Activated T-helper 17 cell treated with anti-CD3 and anti-CD28 coated beads, Interleukin-2, amount 50 U/mL, for 72 hours (primary cell): Measurements from ENCODE around the gene FBXO42. TPM values are rescaled to one million over a fixed set of nuclear protein-coding genes. Genes with fewer than 3 reads are reported as not detected.
"Not testable (repeated sequence)": the region's sequence is repeated elsewhere in the genome, so short reads cannot be mapped to it uniquely, and the experiment has no call there.

ENCODE experiments used
- ATAC-seq: fragments of 150-1000 bp; cut with Tn5 transposase; replicated peaks from 2 replicates; pipeline ENCODE4 v1.10.0; 2021; ENCODE audit warnings: mild to moderate bottlenecking, moderate library complexity
- H3K27ac Mint-ChIP-seq: one replicate; pipeline ENCODE4 v1.8.0; 2022; ENCODE audit warnings: mixed read lengths
- H3K27me3 Mint-ChIP-seq: one replicate; pipeline ENCODE4 v1.8.0; 2022; ENCODE audit warnings: mixed read lengths
- H3K36me3 Mint-ChIP-seq: one replicate; pipeline ENCODE4 v1.8.0; 2022; ENCODE audit warnings: low read depth, mild to moderate bottlenecking, mixed read lengths
- H3K4me1 Mint-ChIP-seq: one replicate; pipeline ENCODE4 v1.8.0; 2022; ENCODE audit warnings: mixed read lengths
- H3K4me3 Mint-ChIP-seq: one replicate; pipeline ENCODE4 v1.8.0; 2022; ENCODE audit warnings: mild to moderate bottlenecking, mixed read lengths
- H3K9me3 Mint-ChIP-seq: one replicate; pipeline ENCODE4 v1.8.0; 2022; ENCODE audit warnings: mixed read lengths
- total RNA-seq, 2 donors: library from RNA; stranded (reverse); gene quantifications; one replicate each; pipeline ENCODE4 v1.2.3, GENCODE V29; 2022

Gene FBXO42
- total RNA-seq, 2 donors from 2014 or later = 19.7 to 27.3 TPM

DNA sequence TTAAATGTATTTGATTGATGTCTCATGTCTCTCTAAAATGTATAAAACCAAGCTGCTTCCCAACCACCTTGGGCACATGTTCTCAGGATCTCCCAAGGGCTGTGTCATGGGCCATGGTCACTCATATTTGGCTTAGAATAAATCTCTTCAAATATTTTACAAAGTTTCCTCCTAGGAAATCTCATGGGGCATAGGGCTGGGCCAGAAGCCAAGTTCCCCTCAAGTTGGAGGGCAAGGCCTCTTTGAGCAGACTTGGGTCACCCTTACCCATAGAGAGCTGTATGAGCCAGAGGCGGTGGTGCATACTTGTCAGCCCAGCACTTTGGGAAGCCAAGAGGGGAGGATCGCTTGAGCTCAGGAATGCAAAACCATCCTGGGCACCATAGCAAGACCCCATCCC, 2.3 kb upstream of the FBXO42 start:
- H3K27ac Mint-ChIP-seq = no peak overlapping the region
- peaks cover 12% of the 10 kb centered on the region for H3K36me3 Mint-ChIP-seq
- no peaks in the 10 kb centered on the region for H3K9me3 Mint-ChIP-seq
- H3K4me3 Mint-ChIP-seq = no peak overlapping the region
- ATAC-seq = no peak
- peaks cover 11% of the 10 kb centered on the region for H3K4me1 Mint-ChIP-seq
- no peaks in the 10 kb centered on the region for H3K27me3 Mint-ChIP-seq

DNA sequence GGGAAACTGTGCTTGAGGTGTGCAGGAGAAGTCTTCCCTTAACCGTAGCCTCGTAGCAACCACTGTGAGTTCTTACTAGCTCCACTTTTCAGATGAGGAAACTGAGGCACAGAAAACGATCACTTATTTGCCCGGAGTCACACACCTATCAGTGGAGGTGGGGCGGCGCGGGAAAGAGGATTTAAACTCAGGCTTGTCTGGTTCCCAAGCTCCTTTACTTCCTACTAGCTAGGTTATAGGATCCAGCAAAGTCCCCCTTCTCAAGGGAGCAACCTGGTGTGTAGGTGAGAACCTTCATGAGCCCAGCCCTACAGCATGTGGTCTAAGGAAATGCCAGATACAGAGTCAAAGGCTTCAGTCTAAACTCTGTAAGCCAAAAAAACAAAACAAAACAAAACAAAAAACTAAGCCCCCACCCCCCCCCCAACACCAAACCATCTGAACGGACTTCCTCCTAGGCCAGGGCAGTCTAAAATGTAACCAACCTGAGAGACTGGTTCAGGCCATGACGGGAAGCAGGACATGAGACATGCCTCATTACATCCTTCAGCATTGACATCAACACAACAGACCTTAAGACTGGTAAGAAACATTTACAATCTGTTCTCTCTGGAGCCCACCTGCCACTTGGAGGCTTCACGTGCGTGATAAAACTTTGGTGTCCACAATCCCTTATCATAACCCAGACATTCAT, 709 bp upstream of the FBXO42 start:
- Mint-ChIP-seq H3K4me1 (peaks cover 11% of the 10 kb centered on the region), H3K4me3 (peak overlapping the region; percentile 94), H3K9me3 (no peaks in the 10 kb centered on the region), H3K36me3 (peaks cover 12% of the 10 kb centered on the region), H3K27me3 (no peaks in the 10 kb centered on the region), H3K27ac (peak overlapping the region; percentile 87)
- no peak for ATAC-seq

DNA sequence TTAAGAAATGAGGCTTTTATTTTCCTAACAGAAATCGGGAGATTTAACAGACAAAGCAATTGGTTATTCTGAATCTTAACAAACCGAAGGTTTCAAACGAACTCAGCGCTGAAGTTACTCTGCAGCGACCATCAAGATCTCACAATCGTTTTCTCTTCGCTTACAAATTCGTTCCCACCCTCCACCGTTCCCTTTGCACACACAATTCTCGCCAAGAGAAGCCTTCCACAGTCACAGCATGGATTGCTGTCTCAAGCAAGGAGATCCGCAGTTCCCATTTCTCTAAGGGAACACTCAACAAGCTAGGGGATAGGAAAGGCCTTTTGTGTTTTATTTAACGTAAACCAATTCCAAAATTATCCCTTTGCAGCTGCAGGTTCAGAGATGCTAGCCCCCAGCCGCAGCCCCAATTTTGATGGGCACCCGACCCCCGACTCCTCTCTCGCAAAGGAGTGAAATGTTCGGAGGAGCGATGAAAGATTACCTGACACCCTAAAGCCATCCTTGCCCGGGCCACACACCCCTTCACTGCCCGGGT, 755 bp downstream of the FBXO42 start:
- Mint-ChIP-seq H3K27me3 (no peaks in the 10 kb centered on the region), H3K27ac (peak overlapping the region; percentile 87), H3K4me3 (peak overlapping the region; percentile 94), H3K36me3 (peaks cover 12% of the 10 kb centered on the region), H3K4me1 (peaks cover 11% of the 10 kb centered on the region), H3K9me3 (no peaks in the 10 kb centered on the region)
- no peak for ATAC-seq

GRCh38 chr1:16349847-16350406, 2.4 kb downstream of the FBXO42 start:
- Mint-ChIP-seq H3K9me3 (no peaks in the 10 kb centered on the region), H3K4me1 (peaks cover 11% of the 10 kb centered on the region), H3K27ac (no peak overlapping the region)

DNA sequence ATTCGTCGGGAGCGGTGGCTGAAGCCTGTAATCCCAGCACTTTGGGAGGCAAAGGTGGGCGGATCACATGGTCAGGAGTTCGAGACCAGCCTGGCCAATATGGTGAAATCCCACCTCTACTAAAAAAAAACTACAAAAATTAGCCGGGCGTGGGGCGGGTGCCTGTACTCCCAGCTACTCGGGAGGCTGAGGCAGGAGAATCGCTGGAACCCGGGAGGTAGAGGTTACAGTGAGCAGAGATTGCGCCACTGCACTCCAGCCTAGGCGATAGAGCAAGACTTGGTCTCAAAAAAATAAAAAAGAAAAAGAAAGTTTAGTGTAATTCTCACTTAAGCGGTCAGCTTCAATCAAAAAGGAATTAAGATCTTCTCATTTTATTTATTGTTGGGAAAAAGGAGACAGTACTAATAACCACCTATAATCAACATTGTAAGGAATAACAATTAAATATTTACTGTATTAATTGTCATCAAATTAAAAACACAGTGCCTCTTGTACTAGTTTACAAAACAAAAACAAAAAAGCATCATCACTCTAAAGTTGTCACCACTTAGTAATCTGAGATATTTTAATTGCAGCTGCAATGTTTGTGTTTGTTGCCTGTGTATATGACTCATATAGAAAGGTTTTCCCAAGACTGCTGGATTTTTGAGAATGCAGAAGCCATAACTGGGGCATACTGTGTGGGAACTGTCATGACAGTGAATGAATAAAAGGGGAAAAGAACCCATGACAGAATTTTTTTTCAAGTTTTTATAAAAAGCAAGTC, 3.7 kb downstream of the FBXO42 start:
- ATAC-seq = no peak
- Mint-ChIP-seq H3K36me3 (peaks cover 12% of the 10 kb centered on the region), H3K4me3 (no peak overlapping the region), H3K4me1 (peaks cover 11% of the 10 kb centered on the region), H3K27ac (no peak overlapping the region), H3K27me3 (no peaks in the 10 kb centered on the region), H3K9me3 (no peaks in the 10 kb centered on the region)

More at GRCh38 chr1:16349847-16350406, 2.4 kb downstream of the FBXO42 start:
- peaks cover 12% of the 10 kb centered on the region for H3K36me3 Mint-ChIP-seq
- H3K4me3 Mint-ChIP-seq = peak overlapping the region; percentile 94
- H3K27me3 Mint-ChIP-seq = no peaks in the 10 kb centered on the region
- no peak for ATAC-seq

DNA sequence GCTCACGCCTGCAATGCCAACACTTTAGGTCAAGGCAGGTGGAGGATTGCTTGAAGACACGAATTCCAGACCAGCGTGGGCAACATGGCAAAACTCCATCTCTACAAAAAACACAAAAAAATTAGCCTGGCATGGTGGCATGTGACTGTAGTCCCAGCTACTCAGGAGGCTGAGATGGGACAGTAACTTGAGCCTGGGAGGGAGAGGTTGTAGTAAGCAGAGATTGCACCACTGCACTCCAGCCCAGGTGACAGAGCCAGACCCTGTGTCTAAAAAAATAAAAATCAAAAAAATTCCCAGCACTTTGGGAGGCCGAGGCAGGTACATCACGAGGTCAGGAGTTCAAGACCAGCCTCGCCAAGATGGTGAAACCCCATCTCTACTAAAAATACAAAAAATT, 9.0 kb downstream of the FBXO42 start:
- not testable (repeated sequence) for H3K27ac Mint-ChIP-seq, H3K9me3 Mint-ChIP-seq, H3K4me1 Mint-ChIP-seq, H3K4me3 Mint-ChIP-seq, H3K27me3 Mint-ChIP-seq, ATAC-seq
- peaks cover 33% of the 10 kb centered on the region for H3K36me3 Mint-ChIP-seq

DNA sequence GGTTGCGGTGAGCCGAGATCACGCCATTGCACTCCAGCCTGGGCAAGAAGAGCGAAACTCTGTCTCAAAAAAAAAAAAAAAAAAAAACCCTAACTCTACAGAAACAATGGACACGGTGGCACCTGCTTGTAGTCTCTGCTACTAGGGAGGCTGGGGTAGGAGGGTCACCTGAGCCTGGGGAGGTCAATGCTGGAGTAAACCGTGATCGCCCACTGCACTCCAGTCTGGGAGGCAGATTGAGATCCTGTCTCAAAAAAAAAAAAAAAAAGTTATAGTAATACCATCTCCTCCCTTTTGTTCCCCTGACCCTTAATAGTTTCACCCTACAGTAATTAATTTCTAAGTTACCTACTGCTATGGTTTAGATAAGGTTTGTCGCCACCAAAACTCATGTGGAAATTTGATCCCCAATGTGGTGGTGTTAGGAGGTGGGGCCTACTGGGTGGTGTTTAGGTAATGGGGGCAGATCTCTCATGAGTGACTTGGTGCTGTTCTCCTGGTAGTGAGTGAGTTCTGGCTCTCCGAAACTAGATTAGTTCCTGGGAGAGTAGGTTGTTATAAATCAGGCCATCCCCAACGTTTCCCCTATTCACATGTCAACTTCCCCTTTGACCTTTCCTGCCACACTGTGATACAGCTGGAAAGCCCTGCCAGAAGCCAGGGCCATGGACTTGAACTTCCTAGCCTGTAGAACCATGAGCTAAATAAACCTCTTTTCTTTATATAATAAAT, 9.8 kb downstream of the FBXO42 start:
- H3K9me3 Mint-ChIP-seq = no peaks in the 10 kb centered on the region
- H3K4me1 Mint-ChIP-seq = peaks cover 6% of the 10 kb centered on the region
- no peak overlapping the region for H3K4me3 Mint-ChIP-seq
- H3K27me3 Mint-ChIP-seq = no peaks in the 10 kb centered on the region
- peaks cover 33% of the 10 kb centered on the region for H3K36me3 Mint-ChIP-seq
- no peak overlapping the region for H3K27ac Mint-ChIP-seq
- ATAC-seq = no peak

DNA sequence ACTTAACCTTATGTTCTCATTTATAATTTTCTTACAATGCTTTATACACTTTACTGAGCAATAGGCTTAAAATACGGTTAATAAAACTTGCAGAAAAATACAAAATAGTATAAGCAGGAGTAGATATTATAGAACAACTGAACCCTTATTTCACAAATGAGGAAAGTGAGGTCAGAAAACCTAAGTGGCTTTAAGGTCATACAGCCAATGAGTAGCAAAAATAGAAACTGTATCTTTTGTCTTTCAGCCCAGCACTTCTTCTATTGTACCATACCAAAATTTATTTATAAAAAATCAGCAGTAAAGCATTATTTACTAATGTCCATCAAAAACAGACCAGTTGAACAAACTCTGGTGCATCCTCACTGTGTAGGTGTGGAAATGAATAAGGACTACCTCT, 11.6 kb downstream of the FBXO42 start:
- Mint-ChIP-seq H3K27ac (no peak overlapping the region), H3K4me3 (no peak overlapping the region), H3K36me3 (peaks cover 33% of the 10 kb centered on the region), H3K4me1 (peaks cover 6% of the 10 kb centered on the region), H3K27me3 (no peaks in the 10 kb centered on the region), H3K9me3 (no peaks in the 10 kb centered on the region)
- ATAC-seq = no peak

- ATAC-seq = no peak
Measured at GRCh38 chr1:16338961-16339360, 13.3 kb downstream of the FBXO42 start.

DNA sequence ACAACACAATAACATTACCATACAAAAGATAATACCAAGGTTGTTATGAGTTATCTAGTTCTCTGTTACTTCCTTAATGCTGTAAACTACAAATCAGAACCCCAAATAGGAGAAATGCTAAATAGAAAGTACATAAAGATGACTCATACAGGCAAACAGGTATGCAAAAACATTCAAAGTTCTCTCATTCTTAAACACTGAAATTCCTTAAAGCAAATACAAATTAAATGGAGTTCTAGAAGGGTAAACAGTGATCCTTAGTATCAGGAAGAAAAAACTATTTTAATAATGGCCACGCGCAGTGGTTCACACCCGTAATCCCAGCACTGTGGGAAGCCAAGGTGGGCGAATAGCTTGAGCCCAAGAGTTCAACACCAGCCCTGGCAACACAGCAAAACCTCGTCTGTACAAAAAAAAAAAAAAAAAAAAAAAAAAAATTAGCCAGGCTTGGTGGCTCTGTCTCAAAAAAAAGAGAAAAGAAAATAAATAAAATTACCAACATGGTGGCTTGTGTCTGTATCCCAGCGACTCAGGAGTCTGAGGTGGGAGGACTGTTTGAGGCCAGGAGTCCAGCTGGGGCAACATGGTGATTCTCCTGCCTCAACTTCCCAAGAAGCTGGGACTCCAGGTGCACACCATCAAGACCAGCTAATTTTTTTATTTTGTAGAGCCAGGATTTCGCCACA, 17.5 kb downstream of the FBXO42 start:
- ATAC-seq = no peak
- Mint-ChIP-seq H3K27ac (no peak overlapping the region), H3K36me3 (peaks cover 12% of the 10 kb centered on the region), H3K27me3 (no peaks in the 10 kb centered on the region), H3K4me3 (no peak overlapping the region), H3K4me1 (peaks cover 9% of the 10 kb centered on the region), H3K9me3 (no peaks in the 10 kb centered on the region)

More at GRCh38 chr1:16338961-16339360, 13.3 kb downstream of the FBXO42 start:
- Mint-ChIP-seq H3K36me3 (peaks cover 37% of the 10 kb centered on the region), H3K27me3 (no peaks in the 10 kb centered on the region), H3K9me3 (no peaks in the 10 kb centered on the region), H3K4me1 (peaks cover 9% of the 10 kb centered on the region), H3K27ac (no peak overlapping the region), H3K4me3 (no peak overlapping the region)

GRCh38 chr1:16326833-16327404, 25.4 kb downstream of the FBXO42 start:
- H3K27ac Mint-ChIP-seq = peak overlapping the region; percentile 1
- no peak overlapping the region for H3K4me3 Mint-ChIP-seq
- H3K36me3 Mint-ChIP-seq = peaks cover 29% of the 10 kb centered on the region
- H3K27me3 Mint-ChIP-seq = no peaks in the 10 kb centered on the region
- no peak for ATAC-seq
- peaks cover 4% of the 10 kb centered on the region for H3K4me1 Mint-ChIP-seq
- H3K9me3 Mint-ChIP-seq = no peaks in the 10 kb centered on the region

GRCh38 chr1:16324456-16324890, 27.8 kb downstream of the FBXO42 start:
- no peak for ATAC-seq
- H3K36me3 Mint-ChIP-seq = peaks cover 29% of the 10 kb centered on the region
- peaks cover 4% of the 10 kb centered on the region for H3K4me1 Mint-ChIP-seq
- H3K9me3 Mint-ChIP-seq = no peaks in the 10 kb centered on the region
- H3K27me3 Mint-ChIP-seq = no peaks in the 10 kb centered on the region
- no peak overlapping the region for H3K27ac Mint-ChIP-seq
- no peak overlapping the region for H3K4me3 Mint-ChIP-seq

DNA sequence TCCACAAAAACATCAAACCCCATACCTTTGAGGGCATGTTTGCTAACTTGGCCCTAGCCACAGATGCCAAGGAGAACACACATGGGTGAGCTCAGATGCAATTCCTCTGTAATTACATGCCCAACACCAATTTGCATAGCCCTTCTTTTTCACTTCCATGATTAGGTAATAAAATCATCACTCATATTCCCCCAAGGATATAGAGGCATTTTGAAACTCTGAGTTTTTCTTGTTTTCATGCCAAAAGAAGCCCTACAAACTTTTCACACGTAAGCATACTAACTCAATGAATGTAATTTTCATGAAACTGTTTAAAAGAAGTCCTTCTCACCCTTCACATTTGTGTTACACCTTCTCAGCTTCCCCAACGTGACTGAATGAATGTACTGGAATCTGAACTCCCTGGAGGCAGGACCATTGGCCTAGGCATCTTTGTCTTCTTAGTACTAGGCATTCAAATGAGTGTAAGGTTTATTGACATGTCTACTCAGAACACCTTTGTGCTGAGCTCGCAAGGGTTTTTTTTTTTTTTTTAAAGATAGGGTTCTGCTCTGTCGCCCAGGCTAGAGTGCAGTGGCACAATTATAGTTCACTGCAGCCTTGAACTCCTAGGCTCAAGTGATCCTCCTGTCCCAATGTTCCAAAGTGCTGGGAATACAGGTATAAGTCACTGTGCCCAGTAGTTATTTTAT, 31.0 kb downstream of the FBXO42 start:
- Mint-ChIP-seq H3K36me3 (peaks cover 31% of the 10 kb centered on the region), H3K4me3 (no peak overlapping the region), H3K4me1 (peaks cover 13% of the 10 kb centered on the region), H3K27ac (no peak overlapping the region), H3K9me3 (no peaks in the 10 kb centered on the region), H3K27me3 (no peaks in the 10 kb centered on the region)
- no peak for ATAC-seq
